ENCODE data around the gene PIK3C3. TPM values are rescaled to one million over a fixed set of nuclear protein-coding genes. Genes with fewer than 3 reads are reported as not detected.

The PIK3C3 gene
- total and polyA plus RNA-seq, 2 donors from 2014 or later = 31.4 to 70.7 TPM

DNA sequence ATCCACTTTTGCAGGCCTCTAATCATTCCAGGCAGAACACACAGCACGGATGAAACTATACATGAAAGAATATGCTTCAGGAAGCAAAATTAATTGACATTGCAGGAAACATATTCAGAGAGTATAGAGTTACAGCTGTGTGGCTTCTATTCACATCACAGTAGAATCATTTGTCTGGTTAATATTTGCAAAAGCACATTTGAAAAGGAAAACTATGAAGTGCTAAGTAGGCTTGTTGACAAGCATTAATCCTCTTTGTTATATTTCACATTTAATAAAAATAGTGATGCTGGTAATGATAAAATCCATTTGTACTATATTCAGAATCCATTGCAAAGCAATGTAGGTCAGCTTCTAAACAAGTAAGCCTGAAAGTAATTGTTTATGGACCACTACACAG is 32.2 kb upstream of the PIK3C3 start:
- Histone ChIP-seq H3K27ac (ENCODE audit: low read depth in 2 of 2, low read length in 2 of 2) (no peak overlapping the region), H3K27me3 (ENCODE audit: control insufficient read depth, insufficient read depth, low read length) (no peaks in the 10 kb centered on the region), H3K4me3 (ENCODE audit: low read length in 3 of 3) (no peak overlapping the region), H3K4me1 (ENCODE audit: control insufficient read depth in 2 of 3, insufficient read depth in 2 of 3, low read depth in 1 of 3, low read length in 3 of 3) (peaks cover 0 to 7% (median 0%) of the 10 kb centered on the region in 3 donors), H3K36me3 (ENCODE audit: control insufficient read depth in 2 of 3, insufficient read depth in 3 of 3, low read length in 3 of 3) (no peaks in the 10 kb centered on the region), H3K9me3 (ENCODE audit: control insufficient read depth in 2 of 3, insufficient read depth in 1 of 3, low read length in 3 of 3) (no peaks in the 10 kb centered on the region), H3K9ac (ENCODE audit: low read length in 3 of 3) (no peak overlapping the region)
- DNase-seq (peak in 1 of 5 donors; percentile 27), FAIRE-seq (no peak)
- TF ChIP-seq, protein P1, sequence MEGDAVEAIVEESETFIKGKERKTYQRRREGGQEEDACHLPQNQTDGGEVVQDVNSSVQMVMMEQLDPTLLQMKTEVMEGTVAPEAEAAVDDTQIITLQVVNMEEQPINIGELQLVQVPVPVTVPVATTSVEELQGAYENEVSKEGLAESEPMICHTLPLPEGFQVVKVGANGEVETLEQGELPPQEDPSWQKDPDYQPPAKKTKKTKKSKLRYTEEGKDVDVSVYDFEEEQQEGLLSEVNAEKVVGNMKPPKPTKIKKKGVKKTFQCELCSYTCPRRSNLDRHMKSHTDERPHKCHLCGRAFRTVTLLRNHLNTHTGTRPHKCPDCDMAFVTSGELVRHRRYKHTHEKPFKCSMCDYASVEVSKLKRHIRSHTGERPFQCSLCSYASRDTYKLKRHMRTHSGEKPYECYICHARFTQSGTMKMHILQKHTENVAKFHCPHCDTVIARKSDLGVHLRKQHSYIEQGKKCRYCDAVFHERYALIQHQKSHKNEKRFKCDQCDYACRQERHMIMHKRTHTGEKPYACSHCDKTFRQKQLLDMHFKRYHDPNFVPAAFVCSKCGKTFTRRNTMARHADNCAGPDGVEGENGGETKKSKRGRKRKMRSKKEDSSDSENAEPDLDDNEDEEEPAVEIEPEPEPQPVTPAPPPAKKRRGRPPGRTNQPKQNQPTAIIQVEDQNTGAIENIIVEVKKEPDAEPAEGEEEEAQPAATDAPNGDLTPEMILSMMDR (IDR thresholded peaks at IDR 0.05; ENCODE audit: borderline replicate concordance, extremely low read depth, insufficient read depth) = no peak
- intact Hi-C loops (cut with DNase I) = no loop called here

DNA sequence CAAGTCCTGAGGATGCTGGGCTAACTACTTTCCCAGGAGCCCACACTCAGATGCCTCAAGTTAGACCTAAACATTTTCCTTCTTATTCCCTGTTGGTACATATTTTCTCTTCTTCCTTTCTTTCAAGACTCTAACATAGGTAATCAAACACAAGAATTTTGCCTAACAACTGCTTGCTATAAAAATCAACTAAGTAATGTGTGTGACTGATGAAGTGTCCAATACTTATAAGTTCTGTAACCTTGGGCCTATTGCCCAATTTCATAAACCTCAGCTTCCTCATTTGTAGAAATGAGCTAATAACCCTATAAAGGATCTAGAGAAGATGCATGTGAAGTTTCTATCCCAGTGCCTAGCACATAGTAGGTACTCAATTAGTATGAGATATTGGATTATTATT is 31.6 kb upstream of the PIK3C3 start:
- DNase-seq (no peak), FAIRE-seq (no peak)
- no peaks in the 10 kb centered on the region for H3K9me3 ChIP-seq (ENCODE audit: control insufficient read depth in 2 of 3, insufficient read depth in 1 of 3, low read length in 3 of 3)
- no peaks in the 10 kb centered on the region for H3K36me3 ChIP-seq (ENCODE audit: control insufficient read depth in 2 of 3, insufficient read depth in 3 of 3, low read length in 3 of 3)
- intact Hi-C loops (cut with DNase I) = no loop called here
- no peak overlapping the region for H3K4me3 ChIP-seq (ENCODE audit: low read length in 3 of 3)
- H3K27me3 ChIP-seq (ENCODE audit: control insufficient read depth, insufficient read depth, low read length) = no peaks in the 10 kb centered on the region
- TF ChIP-seq, protein P1 (IDR thresholded peaks at IDR 0.05; ENCODE audit: borderline replicate concordance, extremely low read depth, insufficient read depth) = no peak
- peaks cover 0 to 7% (median 0%) of the 10 kb centered on the region in 3 donors for H3K4me1 ChIP-seq (ENCODE audit: control insufficient read depth in 2 of 3, insufficient read depth in 2 of 3, low read depth in 1 of 3, low read length in 3 of 3)
- no peak overlapping the region for H3K9ac ChIP-seq (ENCODE audit: low read length in 3 of 3)
- no peak overlapping the region for H3K27ac ChIP-seq (ENCODE audit: low read depth in 2 of 2, low read length in 2 of 2)

DNA sequence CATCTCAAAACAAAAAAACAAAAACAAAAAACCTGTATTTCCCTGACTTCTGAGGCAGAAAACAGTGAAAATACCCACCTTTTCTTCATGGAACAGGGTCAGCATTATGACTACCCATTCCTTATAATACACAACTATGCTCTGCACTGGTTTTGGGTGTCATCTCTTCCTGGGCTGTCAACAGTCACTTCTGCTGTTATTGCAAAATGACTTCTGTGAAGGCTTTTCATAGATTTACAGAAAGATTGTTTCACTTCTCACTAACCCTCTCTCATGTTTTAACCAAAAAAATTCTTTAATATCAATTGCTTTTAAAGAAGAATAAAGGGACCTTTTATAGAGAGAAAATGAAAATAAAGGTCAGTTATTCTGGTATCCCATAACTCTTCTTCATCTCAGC is 26.5 kb upstream of the PIK3C3 start:
- H3K9ac ChIP-seq (ENCODE audit: low read length in 3 of 3) = no peak overlapping the region
- H3K27me3 ChIP-seq (ENCODE audit: control insufficient read depth, insufficient read depth, low read length) = no peaks in the 10 kb centered on the region
- no peak for DNase-seq
- intact Hi-C loops (cut with DNase I) = no loop called here
- no peak for FAIRE-seq
- H3K27ac ChIP-seq (ENCODE audit: low read depth in 2 of 2, low read length in 2 of 2) = no peak overlapping the region
- peaks cover 0 to 2% (median 0%) of the 10 kb centered on the region in 3 donors for H3K9me3 ChIP-seq (ENCODE audit: control insufficient read depth in 2 of 3, insufficient read depth in 1 of 3, low read length in 3 of 3)
- H3K4me3 ChIP-seq (ENCODE audit: low read length in 3 of 3) = no peak overlapping the region
- H3K4me1 ChIP-seq (ENCODE audit: control insufficient read depth in 2 of 3, insufficient read depth in 2 of 3, low read depth in 1 of 3, low read length in 3 of 3) = no peaks in the 10 kb centered on the region
- H3K36me3 ChIP-seq (ENCODE audit: control insufficient read depth in 2 of 3, insufficient read depth in 3 of 3, low read length in 3 of 3) = no peaks in the 10 kb centered on the region
- TF ChIP-seq, protein P1 (IDR thresholded peaks at IDR 0.05; ENCODE audit: borderline replicate concordance, extremely low read depth, insufficient read depth) = no peak

DNA sequence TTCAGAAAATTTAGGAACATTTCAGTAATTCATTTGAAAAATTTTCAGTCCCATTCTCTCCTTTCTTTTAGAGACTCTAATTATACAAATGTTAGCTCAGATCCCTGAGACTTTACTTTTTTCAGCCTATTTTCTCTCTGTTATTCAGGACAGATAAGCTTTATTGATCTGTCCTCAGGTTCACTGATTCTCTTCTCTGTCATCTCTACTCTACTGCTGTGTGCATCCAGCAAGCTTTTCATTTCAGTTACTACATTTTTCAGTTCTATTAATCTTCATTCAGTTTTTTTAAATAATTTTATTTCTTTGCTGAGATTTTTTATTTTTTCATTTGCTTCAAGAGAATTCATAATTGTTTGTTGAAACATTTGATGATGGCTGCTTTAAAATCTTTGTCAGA is 22.1 kb upstream of the PIK3C3 start:
- no peak overlapping the region for H3K9ac ChIP-seq (ENCODE audit: low read length in 3 of 3)
- H3K4me1 ChIP-seq (ENCODE audit: control insufficient read depth in 2 of 3, insufficient read depth in 2 of 3, low read depth in 1 of 3, low read length in 3 of 3) = no peaks in the 10 kb centered on the region
- H3K27me3 ChIP-seq (ENCODE audit: control insufficient read depth, insufficient read depth, low read length) = no peaks in the 10 kb centered on the region
- no peak overlapping the region for H3K27ac ChIP-seq (ENCODE audit: low read depth in 2 of 2, low read length in 2 of 2)
- TF ChIP-seq, protein P1 (IDR thresholded peaks at IDR 0.05; ENCODE audit: borderline replicate concordance, extremely low read depth, insufficient read depth) = no peak
- intact Hi-C loops (cut with DNase I) = no loop called here
- no peak overlapping the region for H3K4me3 ChIP-seq (ENCODE audit: low read length in 3 of 3)
- DNase-seq (no peak), FAIRE-seq (no peak)
- H3K9me3 ChIP-seq (ENCODE audit: control insufficient read depth in 2 of 3, insufficient read depth in 1 of 3, low read length in 3 of 3) = peaks cover 0 to 2% (median 0%) of the 10 kb centered on the region in 3 donors
- no peaks in the 10 kb centered on the region for H3K36me3 ChIP-seq (ENCODE audit: control insufficient read depth in 2 of 3, insufficient read depth in 3 of 3, low read length in 3 of 3)
